Activated T-helper 2 cell treated with anti-CD3 and anti-CD28 coated beads, Interferon-gamma antibody, Interleukin-2, Interleukin-4, amounts not matched to agents 10 μg/mL and 5 μg/mL and 100 μg/mL, durations not matched to agents 14 hours and 24 hours and 36 hours (primary cell): Measurements from ENCODE around the gene TTC28. TPM values are rescaled to one million over a fixed set of nuclear protein-coding genes. Genes with fewer than 3 reads are reported as not detected.
"Not testable (repeated sequence)": the region's sequence is repeated elsewhere in the genome, so short reads cannot be mapped to it uniquely, and the experiment has no call there.

Experiments
- DNase-seq: peaks from one replicate; pipeline ENCODE4 v3.0.0; 2021; ENCODE audit warnings: low spot score
- H3K27ac Mint-ChIP-seq: one replicate; pipeline ENCODE4 v1.8.0; 2021; ENCODE audit warnings: mixed read lengths
- H3K27me3 Mint-ChIP-seq: one replicate; pipeline ENCODE4 v1.8.0; 2021; ENCODE audit warnings: low read depth, mixed read lengths
- H3K36me3 Mint-ChIP-seq: one replicate; pipeline ENCODE4 v1.8.0; 2021; ENCODE audit warnings: low read depth, mixed read lengths
- H3K4me1 Mint-ChIP-seq: one replicate; pipeline ENCODE4 v1.8.0; 2021; ENCODE audit warnings: low read depth, mixed read lengths
- H3K4me3 Mint-ChIP-seq: one replicate; pipeline ENCODE4 v1.8.0; 2021; ENCODE audit warnings: low read depth, mild to moderate bottlenecking, moderate library complexity, mixed read lengths
- H3K9me3 Mint-ChIP-seq: one replicate; pipeline ENCODE4 v1.8.0; 2021; ENCODE audit warnings: mixed read lengths
- intact Hi-C: fragments of 100-400 bp; cut with micrococcal nuclease; formaldehyde crosslinking; loops from one replicate; pipeline ENCODE4 v1.15.1; 2023
- total RNA-seq: library from RNA; stranded (reverse); gene quantifications from 2 replicates; pipeline ENCODE4 v1.2.3, GENCODE V29; 2022

Gene TTC28
- total RNA-seq, 1 donor from 2014 or later, result 0.82 TPM

GRCh38 chr22:28560743-28561101 is 118.9 kb downstream of the TTC28 start:
- intact Hi-C loops, H3K4me3 Mint-ChIP-seq, H3K27ac Mint-ChIP-seq, H3K9me3 Mint-ChIP-seq, H3K4me1 Mint-ChIP-seq, DNase-seq, H3K36me3 Mint-ChIP-seq: not testable (repeated sequence)
- peaks cover 12% of the 10 kb centered on the region for H3K27me3 Mint-ChIP-seq

- intact Hi-C loops, result no loop called here
- no peak overlapping the region for H3K4me3 Mint-ChIP-seq
- no peaks in the 10 kb centered on the region for H3K4me1 Mint-ChIP-seq
- no peak overlapping the region for H3K27ac Mint-ChIP-seq
- no peaks in the 10 kb centered on the region for H3K36me3 Mint-ChIP-seq
- no peaks in the 10 kb centered on the region for H3K9me3 Mint-ChIP-seq
- DNase-seq, result no peak
- peaks cover 12% of the 10 kb centered on the region for H3K27me3 Mint-ChIP-seq
Observed at GRCh38 chr22:28560046-28560742, 119.4 kb downstream of the TTC28 start.

GRCh38 chr22:28557184-28557583 is 122.5 kb downstream of the TTC28 start:
- Mint-ChIP-seq H3K4me3 (no peak overlapping the region), H3K27me3 (peaks cover 8% of the 10 kb centered on the region), H3K36me3 (no peaks in the 10 kb centered on the region), H3K27ac (no peak overlapping the region), H3K9me3 (no peaks in the 10 kb centered on the region), H3K4me1 (no peaks in the 10 kb centered on the region)
- no peak for DNase-seq
- intact Hi-C loops, result no loop called here

- H3K27me3 Mint-ChIP-seq, H3K4me1 Mint-ChIP-seq, intact Hi-C loops, H3K4me3 Mint-ChIP-seq, DNase-seq, H3K9me3 Mint-ChIP-seq, H3K36me3 Mint-ChIP-seq, H3K27ac Mint-ChIP-seq: not testable (repeated sequence)
Observed at GRCh38 chr22:28553108-28553866, 126.4 kb downstream of the TTC28 start.

GRCh38 chr22:28548406-28548805 is 131.2 kb downstream of the TTC28 start:
- no peak overlapping the region for H3K4me3 Mint-ChIP-seq

GRCh38 chr22:28547132-28547842 is 132.4 kb downstream of the TTC28 start:
- intact Hi-C loops, result no loop called here
- Mint-ChIP-seq H3K36me3 (no peaks in the 10 kb centered on the region), H3K4me1 (no peaks in the 10 kb centered on the region), H3K9me3 (peaks cover 3% of the 10 kb centered on the region), H3K27me3 (peaks cover 2% of the 10 kb centered on the region), H3K27ac (no peak overlapping the region), H3K4me3 (no peak overlapping the region)
- no peak for DNase-seq

More at GRCh38 chr22:28548406-28548805, 131.2 kb downstream of the TTC28 start:
- H3K4me1 Mint-ChIP-seq, result no peaks in the 10 kb centered on the region
- H3K36me3 Mint-ChIP-seq, result no peaks in the 10 kb centered on the region
- H3K27me3 Mint-ChIP-seq, result peaks cover 2% of the 10 kb centered on the region
- intact Hi-C loops, result no loop called here
- DNase-seq, result no peak
- H3K9me3 Mint-ChIP-seq, result no peaks in the 10 kb centered on the region
- H3K27ac Mint-ChIP-seq, result no peak overlapping the region

GRCh38 chr22:28544431-28544868 is 135.2 kb downstream of the TTC28 start:
- peaks cover 7% of the 10 kb centered on the region for H3K9me3 Mint-ChIP-seq
- H3K36me3 Mint-ChIP-seq, result no peaks in the 10 kb centered on the region
- DNase-seq, result no peak
- no peak overlapping the region for H3K27ac Mint-ChIP-seq
- H3K4me1 Mint-ChIP-seq, result no peaks in the 10 kb centered on the region
- intact Hi-C loops, result no loop called here
- peaks cover 2% of the 10 kb centered on the region for H3K27me3 Mint-ChIP-seq
- no peak overlapping the region for H3K4me3 Mint-ChIP-seq

- H3K4me3 Mint-ChIP-seq, result no peak overlapping the region
- DNase-seq, result no peak
- intact Hi-C loops, result no loop called here
- no peaks in the 10 kb centered on the region for H3K36me3 Mint-ChIP-seq
- peaks cover 2% of the 10 kb centered on the region for H3K27me3 Mint-ChIP-seq
- no peak overlapping the region for H3K27ac Mint-ChIP-seq
- H3K9me3 Mint-ChIP-seq, result peaks cover 7% of the 10 kb centered on the region
- H3K4me1 Mint-ChIP-seq, result no peaks in the 10 kb centered on the region
Observed at GRCh38 chr22:28542980-28543621, 136.5 kb downstream of the TTC28 start.

GRCh38 chr22:28541137-28541536 is 138.5 kb downstream of the TTC28 start:
- no peak overlapping the region for H3K4me3 Mint-ChIP-seq
- peaks cover 2% of the 10 kb centered on the region for H3K27me3 Mint-ChIP-seq
- intact Hi-C loops, result no loop called here
- no peaks in the 10 kb centered on the region for H3K4me1 Mint-ChIP-seq
- no peak for DNase-seq
- no peaks in the 10 kb centered on the region for H3K36me3 Mint-ChIP-seq
- H3K27ac Mint-ChIP-seq, result no peak overlapping the region
- H3K9me3 Mint-ChIP-seq, result peaks cover 7% of the 10 kb centered on the region

GRCh38 chr22:28538922-28539321 is 140.7 kb downstream of the TTC28 start:
- Mint-ChIP-seq H3K4me1 (no peaks in the 10 kb centered on the region), H3K9me3 (peaks cover 7% of the 10 kb centered on the region), H3K27ac (no peak overlapping the region), H3K27me3 (peaks cover 2% of the 10 kb centered on the region), H3K4me3 (no peak overlapping the region), H3K36me3 (no peaks in the 10 kb centered on the region)
- intact Hi-C loops, result no loop called here
- DNase-seq, result no peak

- H3K27ac Mint-ChIP-seq, H3K4me1 Mint-ChIP-seq, H3K4me3 Mint-ChIP-seq, intact Hi-C loops, H3K27me3 Mint-ChIP-seq, H3K36me3 Mint-ChIP-seq, DNase-seq: not testable (repeated sequence)
- H3K9me3 Mint-ChIP-seq, result peaks cover 13% of the 10 kb centered on the region
Observed at GRCh38 chr22:28530565-28530964, 149.1 kb downstream of the TTC28 start.

- H3K4me3 Mint-ChIP-seq, H3K27me3 Mint-ChIP-seq, DNase-seq, H3K4me1 Mint-ChIP-seq, intact Hi-C loops, H3K27ac Mint-ChIP-seq, H3K36me3 Mint-ChIP-seq: not testable (repeated sequence)
- H3K9me3 Mint-ChIP-seq, result peaks cover 13% of the 10 kb centered on the region
Observed at GRCh38 chr22:28529144-28529543, 150.5 kb downstream of the TTC28 start.
